ENCODE data around the gene NTRK2.

The NTRK2 gene

DNA sequence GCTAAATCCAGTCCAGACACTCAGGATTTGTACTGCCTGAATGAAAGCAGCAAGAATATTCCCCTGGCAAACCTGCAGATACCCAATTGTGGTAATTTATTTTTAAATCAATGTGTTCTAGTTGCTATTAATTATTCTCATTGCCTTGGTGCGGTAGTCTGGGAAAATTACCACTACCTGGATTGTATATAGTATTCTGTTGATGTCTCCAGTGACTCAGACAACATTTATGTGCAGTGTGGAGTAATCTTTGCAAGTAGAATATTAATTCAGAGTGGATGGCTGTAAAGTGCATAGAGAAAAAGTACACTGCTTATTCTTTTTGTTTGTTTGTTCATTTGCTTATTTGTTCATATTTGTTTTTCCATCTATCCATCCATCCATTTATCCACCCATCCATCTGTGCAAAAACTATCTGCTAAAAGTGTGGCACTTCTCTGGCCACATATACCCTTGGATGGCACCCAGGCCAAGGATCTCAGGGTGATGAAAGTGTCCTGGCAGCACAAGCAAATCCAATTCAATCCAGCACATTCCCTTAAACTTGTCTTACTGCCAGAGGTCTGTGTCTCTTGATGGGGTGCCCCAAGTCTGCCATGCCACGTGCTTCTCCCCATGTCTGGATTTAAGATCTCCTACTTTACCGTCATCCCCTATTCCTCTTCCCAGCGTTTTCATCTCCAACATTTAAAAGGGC is 41.3 kb downstream of the NTRK2 start:
- TF ChIP-seq, protein P1, sequence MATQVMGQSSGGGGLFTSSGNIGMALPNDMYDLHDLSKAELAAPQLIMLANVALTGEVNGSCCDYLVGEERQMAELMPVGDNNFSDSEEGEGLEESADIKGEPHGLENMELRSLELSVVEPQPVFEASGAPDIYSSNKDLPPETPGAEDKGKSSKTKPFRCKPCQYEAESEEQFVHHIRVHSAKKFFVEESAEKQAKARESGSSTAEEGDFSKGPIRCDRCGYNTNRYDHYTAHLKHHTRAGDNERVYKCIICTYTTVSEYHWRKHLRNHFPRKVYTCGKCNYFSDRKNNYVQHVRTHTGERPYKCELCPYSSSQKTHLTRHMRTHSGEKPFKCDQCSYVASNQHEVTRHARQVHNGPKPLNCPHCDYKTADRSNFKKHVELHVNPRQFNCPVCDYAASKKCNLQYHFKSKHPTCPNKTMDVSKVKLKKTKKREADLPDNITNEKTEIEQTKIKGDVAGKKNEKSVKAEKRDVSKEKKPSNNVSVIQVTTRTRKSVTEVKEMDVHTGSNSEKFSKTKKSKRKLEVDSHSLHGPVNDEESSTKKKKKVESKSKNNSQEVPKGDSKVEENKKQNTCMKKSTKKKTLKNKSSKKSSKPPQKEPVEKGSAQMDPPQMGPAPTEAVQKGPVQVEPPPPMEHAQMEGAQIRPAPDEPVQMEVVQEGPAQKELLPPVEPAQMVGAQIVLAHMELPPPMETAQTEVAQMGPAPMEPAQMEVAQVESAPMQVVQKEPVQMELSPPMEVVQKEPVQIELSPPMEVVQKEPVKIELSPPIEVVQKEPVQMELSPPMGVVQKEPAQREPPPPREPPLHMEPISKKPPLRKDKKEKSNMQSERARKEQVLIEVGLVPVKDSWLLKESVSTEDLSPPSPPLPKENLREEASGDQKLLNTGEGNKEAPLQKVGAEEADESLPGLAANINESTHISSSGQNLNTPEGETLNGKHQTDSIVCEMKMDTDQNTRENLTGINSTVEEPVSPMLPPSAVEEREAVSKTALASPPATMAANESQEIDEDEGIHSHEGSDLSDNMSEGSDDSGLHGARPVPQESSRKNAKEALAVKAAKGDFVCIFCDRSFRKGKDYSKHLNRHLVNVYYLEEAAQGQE (IDR thresholded peaks at IDR 0.05; ENCODE audit: low read depth), result no peak
- TF ChIP-seq ZBTB7A (IDR thresholded peaks at IDR 0.05; ENCODE audit: low read depth), result no peak
- no peak for TF ChIP-seq EP300 (IDR thresholded peaks at IDR 0.05; ENCODE audit: borderline replicate concordance)
- TF ChIP-seq RAD21 (IDR thresholded peaks at IDR 0.05; ENCODE audit: low read depth), result no peak
- no peak for TF ChIP-seq CEBPB (IDR thresholded peaks at IDR 0.05)
- no peak for TF ChIP-seq TEAD4 (IDR thresholded peaks at IDR 0.05)
- TF ChIP-seq, protein P2, sequence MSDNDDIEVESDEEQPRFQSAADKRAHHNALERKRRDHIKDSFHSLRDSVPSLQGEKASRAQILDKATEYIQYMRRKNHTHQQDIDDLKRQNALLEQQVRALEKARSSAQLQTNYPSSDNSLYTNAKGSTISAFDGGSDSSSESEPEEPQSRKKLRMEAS (IDR thresholded peaks at IDR 0.05), result no peak

DNA sequence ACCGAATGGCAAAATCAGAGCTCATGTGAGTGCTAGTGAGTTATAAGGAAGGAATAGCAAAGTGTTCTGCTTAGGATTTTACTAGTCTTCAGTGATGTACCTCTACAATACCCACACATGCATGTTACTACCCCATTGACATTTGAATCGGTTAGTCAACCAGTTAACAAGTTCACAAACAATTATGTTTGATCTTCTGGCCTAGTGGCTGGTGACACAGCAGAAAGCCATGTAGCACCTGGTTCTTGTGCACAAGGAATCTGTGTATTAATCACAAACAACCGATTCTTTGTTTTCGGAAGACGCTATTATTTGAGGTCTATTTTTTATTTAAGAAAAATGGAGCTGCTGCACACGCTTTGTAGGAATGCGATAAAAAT is 41.9 kb downstream of the NTRK2 start:
- TF ChIP-seq NFIC (IDR thresholded peaks at IDR 0.05) (no peak), TAF1 (IDR thresholded peaks at IDR 0.05; ENCODE audit: low read depth) (no peak), FOXM1 (IDR thresholded peaks at IDR 0.05; ENCODE audit: borderline replicate concordance, low read depth) (no peak), ZBTB7A (IDR thresholded peaks at IDR 0.05; ENCODE audit: low read depth) (no peak), RAD21 (IDR thresholded peaks at IDR 0.05; ENCODE audit: low read depth) (no peak), TEAD4 (IDR thresholded peaks at IDR 0.05) (no peak), TCF12 (IDR thresholded peaks at IDR 0.05; ENCODE audit: low read depth) (no peak), CREB1 (IDR thresholded peaks at IDR 0.05; ENCODE audit: low read depth) (no peak), YY1 (IDR thresholded peaks at IDR 0.05; ENCODE audit: low read depth) (no peak), CEBPB (IDR thresholded peaks at IDR 0.05) (no peak), EGR1 (IDR thresholded peaks at IDR 0.05) (no peak), EP300 (IDR thresholded peaks at IDR 0.05; ENCODE audit: borderline replicate concordance) (no peak)
- TF ChIP-seq, protein P1 (IDR thresholded peaks at IDR 0.05; ENCODE audit: low read depth), result no peak
- TF ChIP-seq, protein P2 (IDR thresholded peaks at IDR 0.05), result no peak
- TF ChIP-seq, protein P3, sequence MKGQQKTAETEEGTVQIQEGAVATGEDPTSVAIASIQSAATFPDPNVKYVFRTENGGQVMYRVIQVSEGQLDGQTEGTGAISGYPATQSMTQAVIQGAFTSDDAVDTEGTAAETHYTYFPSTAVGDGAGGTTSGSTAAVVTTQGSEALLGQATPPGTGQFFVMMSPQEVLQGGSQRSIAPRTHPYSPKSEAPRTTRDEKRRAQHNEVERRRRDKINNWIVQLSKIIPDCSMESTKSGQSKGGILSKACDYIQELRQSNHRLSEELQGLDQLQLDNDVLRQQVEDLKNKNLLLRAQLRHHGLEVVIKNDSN (IDR thresholded peaks at IDR 0.05), result no peak

DNA sequence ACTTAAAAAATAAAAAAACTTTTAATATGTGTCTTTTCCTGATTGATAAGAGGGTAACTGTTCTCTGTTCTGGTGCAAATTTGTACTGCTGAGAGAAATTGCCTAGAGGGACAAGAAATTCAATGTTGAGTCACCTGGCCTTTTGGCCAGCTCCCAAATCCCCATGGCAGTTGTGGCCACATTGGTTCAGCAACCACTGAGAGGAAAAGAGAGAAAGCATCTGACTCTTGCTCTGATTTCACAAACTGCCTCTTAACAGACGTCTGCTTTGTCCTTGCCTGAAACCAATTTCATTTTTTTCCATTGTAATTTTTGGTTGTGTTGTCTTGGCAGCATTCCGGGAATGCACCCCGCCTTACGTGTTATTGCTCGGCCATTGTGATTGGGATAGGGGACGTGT is 42.4 kb downstream of the NTRK2 start:
- no peak for TF ChIP-seq FOXM1 (IDR thresholded peaks at IDR 0.05; ENCODE audit: borderline replicate concordance, low read depth)
- TF ChIP-seq, protein P1 (IDR thresholded peaks at IDR 0.05; ENCODE audit: low read depth), result no peak
- TF ChIP-seq CREB1 (IDR thresholded peaks at IDR 0.05; ENCODE audit: low read depth), result no peak
- TF ChIP-seq, protein P3 (IDR thresholded peaks at IDR 0.05), result no peak
- TF ChIP-seq EP300 (IDR thresholded peaks at IDR 0.05; ENCODE audit: borderline replicate concordance), result no peak
- no peak for TF ChIP-seq ZBTB7A (IDR thresholded peaks at IDR 0.05; ENCODE audit: low read depth)
- no peak for TF ChIP-seq CEBPB (IDR thresholded peaks at IDR 0.05)
- no peak for TF ChIP-seq TEAD4 (IDR thresholded peaks at IDR 0.05)

DNA sequence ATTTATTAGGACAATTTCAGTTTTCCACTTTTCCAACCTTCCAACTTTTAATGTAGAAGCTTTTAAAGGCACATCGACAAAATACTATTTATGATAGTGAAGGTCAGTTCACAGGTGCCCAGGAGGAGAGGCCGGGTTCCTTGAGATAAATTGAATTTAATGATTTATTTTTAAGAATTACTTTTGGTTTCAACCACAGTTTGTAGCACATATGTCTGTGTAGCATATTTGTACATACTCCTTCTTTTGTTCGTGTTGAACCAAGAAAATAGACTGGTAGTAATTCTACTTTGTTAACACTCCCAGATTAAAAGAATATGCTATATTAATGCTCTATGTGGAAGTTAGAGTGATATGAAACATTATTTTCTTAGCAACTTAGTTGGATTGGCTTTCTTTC is 46.7 kb downstream of the NTRK2 start:
- TF ChIP-seq, protein P2 (IDR thresholded peaks at IDR 0.05), result no peak
- TF ChIP-seq TEAD4 (IDR thresholded peaks at IDR 0.05) (no peak), CEBPB (IDR thresholded peaks at IDR 0.05) (no peak), TCF12 (IDR thresholded peaks at IDR 0.05; ENCODE audit: low read depth) (no peak), TAF1 (IDR thresholded peaks at IDR 0.05; ENCODE audit: low read depth) (no peak), ZBTB7A (IDR thresholded peaks at IDR 0.05; ENCODE audit: low read depth) (no peak), EGR1 (IDR thresholded peaks at IDR 0.05) (no peak), EP300 (IDR thresholded peaks at IDR 0.05; ENCODE audit: borderline replicate concordance) (no peak), FOXM1 (IDR thresholded peaks at IDR 0.05; ENCODE audit: borderline replicate concordance, low read depth) (no peak), NFIC (IDR thresholded peaks at IDR 0.05) (no peak), CREB1 (IDR thresholded peaks at IDR 0.05; ENCODE audit: low read depth) (no peak), RAD21 (IDR thresholded peaks at IDR 0.05; ENCODE audit: low read depth) (no peak), YY1 (IDR thresholded peaks at IDR 0.05; ENCODE audit: low read depth) (no peak)
- TF ChIP-seq, protein P1 (IDR thresholded peaks at IDR 0.05; ENCODE audit: low read depth), result no peak
- TF ChIP-seq, protein P3 (IDR thresholded peaks at IDR 0.05), result no peak

Measured in Ishikawa (cell line).